Thoracic aorta (tissue), 2 donors: ENCODE results near the gene SFI1. TPM values are rescaled to one million over a fixed set of nuclear protein-coding genes. Genes with fewer than 3 reads are reported as not detected.

Source experiments
- ATAC-seq: fragments of 150-250 bp; one replicate; pipeline ENCODE4 v1.8.0; 2017; ENCODE audit warnings: low read depth; ENCODE audit not compliant: insufficient number of reproducible peaks, low FRiP score
- DNase-seq: peaks from one replicate; pipeline ENCODE4 v3.0.0-alpha.2; 2020; ENCODE audit warnings: low spot score
- H3K27ac ChIP-seq, 2 donors: fragments of 200-600 bp; sonication (generic); 1 replicate in 1 of 2; 2 replicates in 1 of 2; pipeline ENCODE4 v1.5.1; 2016; ENCODE audit warnings: mild to moderate bottlenecking in 2 of 2, moderate library complexity in 2 of 2
- H3K27me3 ChIP-seq: fragments of 200-600 bp; sonication (generic); replicated peaks from 2 replicates; pipeline ENCODE4 v1.6.0; 2016; ENCODE audit warnings: mild to moderate bottlenecking; ENCODE audit not compliant: insufficient read depth
- H3K36me3 ChIP-seq: fragments of 200-600 bp; sonication (generic); one replicate; pipeline ENCODE4 v1.5.1; 2016
- H3K4me1 ChIP-seq, 2 donors: fragments of 200-600 bp; sonication (generic); 1 replicate in 1 of 2; 2 replicates in 1 of 2; pipeline versions ENCODE4 v1.5.1 to v1.6.0; 2016; ENCODE audit warnings: low read depth in 2 of 2, mild to moderate bottlenecking in 1 of 2; ENCODE audit not compliant: control insufficient read depth in 1 of 2
- H3K4me3 ChIP-seq: fragments of 200-600 bp; sonication (generic); 2 replicates; pipeline ENCODE4 v1.5.1; 2016; ENCODE audit warnings: mild to moderate bottlenecking
- H3K9me3 ChIP-seq: fragments of 200-600 bp; sonication (generic); 2 replicates; pipeline ENCODE4 v1.5.1; 2016
- total RNA-seq, 2 donors: library from RNA; depleted of rRNA; stranded (reverse); fragments of >200 nt; gene quantifications; one replicate each; pipeline versions ENCODE4 v1.1.0 to v1.2.3, GENCODE V29; 2016
- TF ChIP-seq, protein P1 (sequence below): fragments of 200-600 bp; sonication (generic); IDR thresholded peaks from one replicate; pipeline ENCODE4 v1.5.1; 2019; ENCODE audit warnings: antibody characterized with exemption

The SFI1 gene
- total RNA-seq, 2 donors from 2014 or later, result 25.0 to 59.9 TPM

DNA sequence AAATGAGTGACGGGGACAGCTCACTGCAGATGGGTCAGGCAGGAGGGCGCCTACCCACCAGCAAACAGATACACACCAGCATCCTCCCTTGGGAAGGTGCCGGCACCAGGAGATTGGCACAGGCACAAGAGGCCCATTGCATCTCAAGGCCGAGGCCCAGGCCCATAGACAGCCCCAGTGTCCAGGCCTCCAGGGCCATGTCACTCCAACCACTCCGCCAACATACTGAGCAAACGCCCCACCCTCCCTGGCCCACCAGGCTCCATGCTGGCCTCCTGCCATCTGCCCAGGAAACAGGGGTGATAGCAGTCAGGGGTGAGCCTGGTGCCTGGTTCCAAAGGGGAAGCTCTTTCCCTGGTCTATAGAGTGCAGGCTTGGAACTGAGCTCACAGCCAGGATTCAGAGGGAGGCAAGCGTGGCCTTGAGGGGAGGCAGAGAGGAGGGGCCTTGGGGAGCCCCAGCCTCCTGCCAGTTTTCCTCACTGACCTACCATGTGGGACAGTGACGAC lies 130.9 kb downstream of the SFI1 start:
- peaks cover 7% of the 10 kb centered on the region for H3K36me3 ChIP-seq
- ATAC-seq (no peak), DNase-seq (no peak)
- H3K4me3 ChIP-seq, result no peak overlapping the region
- H3K4me1 ChIP-seq, result peaks cover 13 to 42% of the 10 kb centered on the region in 2 donors
- TF ChIP-seq, protein P1, sequence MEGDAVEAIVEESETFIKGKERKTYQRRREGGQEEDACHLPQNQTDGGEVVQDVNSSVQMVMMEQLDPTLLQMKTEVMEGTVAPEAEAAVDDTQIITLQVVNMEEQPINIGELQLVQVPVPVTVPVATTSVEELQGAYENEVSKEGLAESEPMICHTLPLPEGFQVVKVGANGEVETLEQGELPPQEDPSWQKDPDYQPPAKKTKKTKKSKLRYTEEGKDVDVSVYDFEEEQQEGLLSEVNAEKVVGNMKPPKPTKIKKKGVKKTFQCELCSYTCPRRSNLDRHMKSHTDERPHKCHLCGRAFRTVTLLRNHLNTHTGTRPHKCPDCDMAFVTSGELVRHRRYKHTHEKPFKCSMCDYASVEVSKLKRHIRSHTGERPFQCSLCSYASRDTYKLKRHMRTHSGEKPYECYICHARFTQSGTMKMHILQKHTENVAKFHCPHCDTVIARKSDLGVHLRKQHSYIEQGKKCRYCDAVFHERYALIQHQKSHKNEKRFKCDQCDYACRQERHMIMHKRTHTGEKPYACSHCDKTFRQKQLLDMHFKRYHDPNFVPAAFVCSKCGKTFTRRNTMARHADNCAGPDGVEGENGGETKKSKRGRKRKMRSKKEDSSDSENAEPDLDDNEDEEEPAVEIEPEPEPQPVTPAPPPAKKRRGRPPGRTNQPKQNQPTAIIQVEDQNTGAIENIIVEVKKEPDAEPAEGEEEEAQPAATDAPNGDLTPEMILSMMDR, result no peak
- no peak overlapping the region for H3K27ac ChIP-seq
- no peaks in the 10 kb centered on the region for H3K27me3 ChIP-seq
- H3K9me3 ChIP-seq, result no peaks in the 10 kb centered on the region

DNA sequence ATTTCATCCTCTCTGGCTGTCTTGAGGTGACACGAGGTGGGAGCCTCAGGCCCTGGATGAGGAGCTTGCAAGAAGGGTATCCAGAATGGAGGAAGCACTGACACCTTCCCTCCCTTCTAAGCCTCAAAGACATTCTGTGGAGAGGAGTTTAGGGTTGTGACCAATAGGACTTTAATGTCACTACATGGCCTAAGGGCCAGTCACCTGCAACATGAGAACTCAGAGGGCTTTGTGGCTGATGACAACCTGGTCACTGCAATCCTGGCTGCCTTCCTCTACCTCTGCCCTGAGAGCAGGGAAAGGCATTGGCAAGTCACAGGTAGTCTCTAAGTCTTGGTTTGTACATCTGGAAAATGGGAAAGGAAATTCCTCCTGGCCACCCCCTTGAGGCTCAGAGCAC lies 132.0 kb downstream of the SFI1 start:
- H3K27ac ChIP-seq, result no peak overlapping the region
- H3K9me3 ChIP-seq, result no peaks in the 10 kb centered on the region
- DNase-seq (no peak), ATAC-seq (no peak)
- H3K4me1 ChIP-seq, result peaks cover 13 to 42% of the 10 kb centered on the region in 2 donors
- TF ChIP-seq, protein P1, result no peak
- H3K36me3 ChIP-seq, result no peaks in the 10 kb centered on the region
- H3K4me3 ChIP-seq, result no peak overlapping the region
- H3K27me3 ChIP-seq, result no peaks in the 10 kb centered on the region

DNA sequence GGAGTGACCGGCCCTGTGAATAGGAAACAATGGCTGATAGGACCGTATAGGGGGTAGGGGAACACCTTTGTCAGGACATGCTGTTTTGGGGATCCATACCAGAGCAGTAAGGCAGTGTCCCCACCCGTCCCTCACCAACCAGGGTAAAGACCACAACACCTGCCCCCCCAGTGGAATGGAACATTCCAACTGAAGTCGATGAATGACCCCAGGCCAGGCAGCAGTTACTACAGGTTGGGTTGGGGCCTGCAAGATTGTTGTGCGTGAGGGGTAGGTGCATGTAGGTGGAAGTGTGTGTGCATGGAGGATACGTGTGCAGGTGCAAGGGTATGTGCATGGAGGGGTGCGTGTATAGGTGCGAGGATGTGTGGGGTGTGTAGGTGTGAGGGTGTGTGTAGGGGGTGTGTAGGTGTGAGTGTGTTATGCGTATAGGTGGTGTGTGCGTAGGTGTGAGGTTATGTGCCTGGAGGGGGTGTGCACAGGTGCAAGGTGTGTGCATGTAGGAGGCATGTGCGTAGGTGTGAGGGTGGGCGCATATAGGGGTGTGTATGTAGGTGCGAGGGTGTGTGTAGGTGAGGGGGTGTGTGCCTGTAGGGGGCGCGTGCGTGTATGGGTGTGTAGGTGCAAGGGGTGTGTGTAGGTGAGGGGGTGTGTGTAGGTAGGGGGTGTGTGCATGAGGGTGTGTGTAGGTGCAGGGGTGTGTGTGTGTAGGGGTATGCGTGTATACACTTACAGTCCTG lies 132.8 kb downstream of the SFI1 start:
- Histone ChIP-seq H3K27me3 (no peaks in the 10 kb centered on the region), H3K36me3 (no peaks in the 10 kb centered on the region), H3K27ac (no peak overlapping the region), H3K4me1 (peaks cover 13 to 42% of the 10 kb centered on the region in 2 donors), H3K4me3 (peak overlapping the region; percentile 95), H3K9me3 (no peaks in the 10 kb centered on the region)
- TF ChIP-seq, protein P1, result no peak
- DNase-seq (no peak), ATAC-seq (no peak)

DNA sequence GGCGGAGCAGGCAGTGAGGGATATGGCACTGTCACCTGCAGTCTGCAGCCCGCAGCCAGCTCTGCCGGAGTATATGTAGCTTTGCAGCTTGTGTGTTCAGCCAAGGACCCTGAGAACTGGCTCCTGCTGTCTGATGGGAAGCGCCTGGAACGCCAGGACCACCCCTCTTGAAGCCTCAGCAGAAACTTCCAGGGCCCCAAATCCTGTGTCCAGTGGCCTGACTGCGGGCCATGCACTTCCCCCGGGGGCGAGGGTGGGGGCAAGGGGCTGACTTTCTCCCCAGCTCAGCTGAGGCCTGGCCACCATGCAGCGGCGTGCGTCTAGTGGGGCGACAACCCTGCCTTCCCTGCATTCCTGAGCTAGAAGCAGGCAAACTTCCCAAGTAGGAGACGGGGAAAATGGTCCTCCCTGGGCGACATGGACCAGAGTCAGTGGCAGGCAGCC lies 133.4 kb downstream of the SFI1 start:
- no peak for DNase-seq
- ATAC-seq, result no peak
- peaks cover 13 to 42% of the 10 kb centered on the region in 2 donors for H3K4me1 ChIP-seq
- no peaks in the 10 kb centered on the region for H3K27me3 ChIP-seq
- peak overlapping the region; percentile 82 to 84 for H3K27ac ChIP-seq
- peak overlapping the region; percentile 95 for H3K4me3 ChIP-seq
- no peaks in the 10 kb centered on the region for H3K36me3 ChIP-seq
- TF ChIP-seq, protein P1, result no peak
- no peaks in the 10 kb centered on the region for H3K9me3 ChIP-seq
